Testis (tissue), 3 donors: ENCODE data around the gene HIGD1A. TPM values are rescaled to one million over a fixed set of nuclear protein-coding genes. Genes with fewer than 3 reads are reported as not detected.

Experiments used
- DNase-seq: peaks from one replicate; pipeline ENCODE4 v3.0.0-alpha.2; 2019
- H3K27ac ChIP-seq, 2 donors: fragments of 200-600 bp; sonication (generic); one replicate each; pipeline ENCODE4 v1.5.1; 2019
- H3K27me3 ChIP-seq: fragments of 200-600 bp; sonication (generic); one replicate; pipeline ENCODE4 v1.5.1; 2019
- H3K36me3 ChIP-seq: fragments of 200-600 bp; sonication (generic); one replicate; pipeline ENCODE4 v1.5.1; 2017; ENCODE audit warnings: low read depth; ENCODE audit errors: missing control alignments
- H3K4me1 ChIP-seq: fragments of 200-600 bp; sonication (generic); one replicate; pipeline ENCODE4 v1.5.1; 2019
- H3K4me3 ChIP-seq, 2 donors: fragments of 200-600 bp; sonication (generic); one replicate each; pipeline ENCODE4 v1.5.1; 2017 to 2019
- H3K9me3 ChIP-seq: fragments of 200-600 bp; sonication (generic); one replicate; pipeline ENCODE4 v1.5.1; 2017
- CTCF ChIP-seq, 3 experiments: fragments of 450-650 bp in 2 of 3; fragments of 200-600 bp in 1 of 3; sonication (generic) in 1 of 3; IDR thresholded peaks; one replicate each; pipeline ENCODE4 v1.5.1; 2016 to 2019; ENCODE audit warnings: antibody characterized with exemption in 3 of 3, mild to moderate bottlenecking in 2 of 3, moderate library complexity in 1 of 3
- POLR2A ChIP-seq: fragments of 450-650 bp; IDR thresholded peaks from one replicate; pipeline ENCODE4 v1.6.1; 2017; ENCODE audit warnings: antibody characterized with exemption, mild to moderate bottlenecking, moderate library complexity
- WGBS, 2 donors: methylation state at CpG; one replicate each; pipeline ENCODE4 v1.1.5; 2018; 5-methylcytosine and 5-hydroxymethylcytosine counted together
- intact Hi-C: fragments of 100-400 bp; cut with DNase I; formaldehyde crosslinking; loops from one replicate; pipeline ENCODE4 v1.15.1; 2023; ENCODE audit warnings: low total_unique reads
- polyA plus RNA-seq: library from polyadenylated mRNA; stranded (reverse); fragments of 350-450 nt; fragmentation: Illumina TruSeq; extraction: RNeasy Lipid Tissue Mini Kit (QIAGEN cat#74804); gene quantifications from one replicate; pipeline ENCODE4 v1.2.3, GENCODE V29; 2014; ENCODE audit warnings: low read depth, low replicate concordance; ENCODE audit not compliant: insufficient read depth
- total RNA-seq, 2 donors: library from RNA; depleted of rRNA; stranded (reverse); fragments of >200 nt; gene quantifications; one replicate each; pipeline ENCODE4 v1.2.3, GENCODE V29; 2016

Gene HIGD1A
- total and polyA plus RNA-seq, 3 donors from 2014 or later = 95.6 to 133 (median 110) TPM

- intact Hi-C loops = no loop called here
- WGBS, 2 donors = 70 to 76% methylated on average over 3 of the region's 3 CpGs
- no peak for TF ChIP-seq POLR2A
- no peak for TF ChIP-seq CTCF (IDR thresholded peaks at IDR 0.05)
Observed at GRCh38 chr3:42764561-42765295, 39.6 kb downstream of the HIGD1A start.

GRCh38 chr3:42764115-42764514 is 40.2 kb downstream of the HIGD1A start:
- WGBS, 2 donors = 91 to 95% methylated on average over 3 of the region's 3 CpGs
- H3K27ac ChIP-seq = no peak overlapping the region
- H3K36me3 ChIP-seq = no peaks in the 10 kb centered on the region
- H3K4me3 ChIP-seq = no peak overlapping the region
- intact Hi-C loops = no loop called here
- no peaks in the 10 kb centered on the region for H3K4me1 ChIP-seq
- TF ChIP-seq POLR2A (no peak), CTCF (IDR thresholded peaks at IDR 0.05) (no peak)
- no peaks in the 10 kb centered on the region for H3K27me3 ChIP-seq
- DNase-seq = no peak
- no peaks in the 10 kb centered on the region for H3K9me3 ChIP-seq

More at GRCh38 chr3:42764561-42765295, 39.6 kb downstream of the HIGD1A start:
- Histone ChIP-seq H3K4me3 (no peak overlapping the region), H3K36me3 (no peaks in the 10 kb centered on the region), H3K9me3 (no peaks in the 10 kb centered on the region), H3K27me3 (no peaks in the 10 kb centered on the region), H3K4me1 (no peaks in the 10 kb centered on the region), H3K27ac (no peak overlapping the region)
- no peak for DNase-seq

- intact Hi-C loops = no loop called here
- H3K36me3 ChIP-seq = no peaks in the 10 kb centered on the region
- 68 to 80% methylated on average over 2 of the region's 2 CpGs for WGBS, 2 donors
- TF ChIP-seq POLR2A (no peak), CTCF (IDR thresholded peaks at IDR 0.05) (no peak)
- no peak overlapping the region for H3K4me3 ChIP-seq
- H3K27ac ChIP-seq = no peak overlapping the region
- no peak for DNase-seq
- H3K27me3 ChIP-seq = no peaks in the 10 kb centered on the region
- no peaks in the 10 kb centered on the region for H3K4me1 ChIP-seq
- no peaks in the 10 kb centered on the region for H3K9me3 ChIP-seq
Observed at GRCh38 chr3:42763021-42763420, 41.3 kb downstream of the HIGD1A start.

DNA sequence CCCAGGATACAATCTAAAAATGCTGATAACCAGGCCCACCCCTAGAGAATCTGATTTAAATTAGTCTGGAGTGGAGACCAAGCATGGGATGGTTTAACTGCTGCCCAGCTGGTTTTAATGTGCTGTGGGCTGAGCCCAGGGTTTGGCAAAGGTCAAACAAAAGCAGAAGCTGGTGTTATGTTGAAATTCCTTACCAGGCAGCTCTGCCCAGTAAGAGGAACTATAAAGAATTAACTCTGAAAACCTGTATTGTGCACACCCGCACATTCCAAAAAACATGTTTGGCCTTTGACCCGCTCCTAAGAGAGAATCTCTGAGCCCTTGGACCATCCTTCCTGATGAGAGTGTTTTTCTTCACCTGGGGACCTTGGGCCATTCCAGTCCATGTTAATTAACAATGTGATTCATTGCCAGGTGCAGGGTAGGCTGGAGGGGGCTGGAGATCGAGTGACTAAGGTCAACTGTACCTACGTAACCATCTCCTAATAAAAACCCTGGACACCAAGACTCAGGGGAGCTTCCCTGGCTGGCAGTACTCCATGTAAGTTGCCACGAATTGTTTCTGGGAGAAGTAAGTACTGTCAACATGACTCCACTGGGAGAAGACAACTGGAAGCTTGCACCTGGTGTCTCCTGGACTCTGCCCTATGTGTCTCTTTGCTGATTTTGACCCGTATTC is 42.1 kb downstream of the HIGD1A start:
- no peaks in the 10 kb centered on the region for H3K9me3 ChIP-seq
- no peaks in the 10 kb centered on the region for H3K4me1 ChIP-seq
- WGBS, 2 donors = 78 to 85% methylated on average over 6 of the region's 6 CpGs
- no peak overlapping the region for H3K27ac ChIP-seq
- no peaks in the 10 kb centered on the region for H3K27me3 ChIP-seq
- intact Hi-C loops = no loop called here
- no peak for DNase-seq
- TF ChIP-seq CTCF (IDR thresholded peaks at IDR 0.05) (no peak), POLR2A (no peak)
- no peaks in the 10 kb centered on the region for H3K36me3 ChIP-seq
- no peak overlapping the region for H3K4me3 ChIP-seq
